NCI-H748 (cell line): ENCODE data around the gene SPDYE6.
"Not testable (repeated sequence)": the region's sequence is repeated elsewhere in the genome, so short reads cannot be mapped to it uniquely, and the experiment has no call there.

Experiments used
- DNase-seq: peaks from one replicate; lab custom pipeline; 2025; ENCODE audit not compliant: unreplicated experiment; lab: John Stamatoyannopoulos, UW

The SPDYE6 gene

DNA sequence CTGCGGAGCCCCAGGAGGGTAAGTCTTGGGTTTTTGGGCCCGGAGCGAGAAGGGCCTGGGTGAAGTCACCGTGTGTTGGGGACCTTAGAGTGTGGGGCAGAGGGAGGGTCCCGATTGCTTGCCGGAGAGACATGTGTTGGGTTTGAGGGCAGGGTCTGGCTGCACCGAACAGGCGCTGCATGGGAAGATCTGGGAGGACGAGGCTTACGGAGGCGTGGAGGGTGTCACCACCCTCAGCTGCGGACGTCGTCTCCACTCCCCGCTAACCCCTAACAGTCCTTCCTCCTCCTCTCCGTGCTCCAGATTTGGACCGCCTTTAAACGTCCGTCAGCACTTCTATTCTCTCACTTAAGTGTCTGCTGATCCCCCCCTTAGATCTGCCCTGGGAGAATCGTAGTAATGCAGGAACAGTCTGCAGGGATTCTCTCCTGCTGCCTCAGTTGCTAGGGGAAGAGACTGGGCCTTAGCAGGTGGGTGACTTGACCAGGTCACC, 8.2 kb upstream of the SPDYE6 start:
- not testable (repeated sequence) for DNase-seq

DNA sequence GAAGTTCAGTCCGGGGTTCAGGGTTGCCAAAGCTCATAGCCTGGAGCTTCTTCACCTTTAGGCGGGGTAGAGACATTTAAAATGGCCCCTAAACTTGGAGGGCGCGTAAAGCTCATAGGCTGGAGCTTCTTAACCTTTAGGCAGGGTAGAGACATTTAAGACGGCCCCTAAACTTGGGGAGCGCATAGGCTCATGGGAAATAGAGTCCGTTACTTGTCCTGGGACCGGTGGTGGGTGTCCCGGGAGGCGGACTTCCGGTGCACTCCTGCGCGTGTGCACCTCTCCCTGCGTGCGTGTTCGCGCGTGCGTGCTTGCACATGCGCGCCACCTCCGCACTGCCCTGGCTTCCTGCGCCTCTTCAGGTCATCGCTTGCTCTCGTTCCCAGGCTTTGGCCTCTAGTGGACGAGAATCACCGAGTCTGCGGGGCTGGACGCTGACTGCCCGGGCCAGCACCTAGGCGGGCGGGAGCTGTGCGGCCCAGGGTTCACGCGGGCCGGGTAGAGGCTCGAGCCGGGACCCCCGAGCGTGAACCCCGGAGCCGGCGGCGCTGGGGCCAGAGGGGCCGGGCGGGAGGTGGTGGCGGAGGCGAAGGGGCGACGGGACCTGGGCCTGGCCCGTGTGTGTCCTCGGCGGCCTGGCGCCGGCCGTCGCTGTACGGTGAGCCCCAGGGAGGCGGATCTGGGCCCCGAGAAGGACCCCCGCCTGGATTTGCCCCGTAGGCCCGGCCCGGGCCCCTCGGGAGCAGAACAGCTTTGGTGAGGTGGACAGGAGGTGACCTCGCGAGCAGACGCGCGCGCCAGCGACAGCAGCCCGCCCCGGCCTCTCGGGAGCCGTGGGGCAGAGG, 7.5 kb upstream of the SPDYE6 start:
- DNase-seq: peak; percentile 98

GRCh38 chr7:102346983-102347382, 9.3 kb downstream of the SPDYE6 start:
- DNase-seq: not testable (repeated sequence)

- not testable (repeated sequence) for DNase-seq
Observed at GRCh38 chr7:102340599-102341368, 15.5 kb downstream of the SPDYE6 start.

DNA sequence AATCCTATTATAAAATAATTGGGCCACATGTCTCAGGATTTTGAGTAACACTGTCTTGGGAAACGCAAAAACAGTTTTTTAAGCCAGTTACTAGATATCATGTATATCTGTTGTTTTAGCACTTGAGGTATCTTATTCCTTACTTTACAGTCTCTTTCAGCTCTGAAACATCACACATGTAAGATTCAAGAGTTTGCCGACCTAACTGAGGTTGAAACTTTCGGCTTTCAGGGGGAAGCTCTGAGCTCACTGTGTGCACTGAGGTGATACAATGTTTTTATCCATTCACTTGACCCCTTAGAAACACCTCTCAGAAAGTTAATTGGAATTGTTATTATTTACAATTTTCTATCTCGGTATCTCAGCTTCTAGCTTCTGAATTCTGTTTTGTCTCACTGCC, 18.8 kb downstream of the SPDYE6 start:
- DNase-seq: not testable (repeated sequence)

DNA sequence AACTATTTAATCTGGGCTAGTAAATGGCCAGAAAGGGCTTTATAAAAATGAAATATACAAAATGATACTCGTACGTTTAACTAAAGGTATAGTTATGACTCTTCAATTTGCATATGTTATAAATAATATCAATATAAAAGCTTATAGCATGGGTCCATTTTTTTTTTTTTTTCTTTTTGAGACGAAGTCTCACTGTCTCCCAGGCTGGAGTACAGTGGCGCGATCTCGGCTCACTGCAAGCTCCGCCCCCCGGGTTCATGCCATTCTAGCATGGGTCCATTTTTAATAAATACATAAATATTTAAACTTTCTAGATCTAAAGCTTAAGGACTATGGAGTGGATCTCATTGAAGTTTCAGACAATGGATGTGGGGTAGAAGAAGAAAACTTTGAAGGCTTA, 19.2 kb downstream of the SPDYE6 start:
- not testable (repeated sequence) for DNase-seq

DNA sequence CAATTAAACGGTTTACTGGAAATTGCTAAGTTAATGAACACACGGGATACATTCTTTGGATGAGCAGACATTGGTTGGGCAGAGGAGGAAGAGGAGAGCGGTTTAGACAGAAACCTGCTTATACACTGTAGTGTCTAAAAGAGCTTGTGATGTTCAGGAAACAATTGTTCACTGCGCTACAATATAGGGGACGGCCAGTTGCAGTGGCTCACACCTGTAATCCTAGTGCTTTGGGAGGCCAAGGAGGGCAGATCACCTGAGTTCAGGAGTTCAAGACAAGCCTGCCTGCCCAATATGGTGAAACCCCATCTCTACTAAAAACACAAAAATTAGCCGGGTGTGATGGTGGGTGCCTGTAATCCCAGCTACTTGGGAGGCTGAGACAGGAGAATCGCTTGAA, 20.7 kb downstream of the SPDYE6 start:
- not testable (repeated sequence) for DNase-seq

DNA sequence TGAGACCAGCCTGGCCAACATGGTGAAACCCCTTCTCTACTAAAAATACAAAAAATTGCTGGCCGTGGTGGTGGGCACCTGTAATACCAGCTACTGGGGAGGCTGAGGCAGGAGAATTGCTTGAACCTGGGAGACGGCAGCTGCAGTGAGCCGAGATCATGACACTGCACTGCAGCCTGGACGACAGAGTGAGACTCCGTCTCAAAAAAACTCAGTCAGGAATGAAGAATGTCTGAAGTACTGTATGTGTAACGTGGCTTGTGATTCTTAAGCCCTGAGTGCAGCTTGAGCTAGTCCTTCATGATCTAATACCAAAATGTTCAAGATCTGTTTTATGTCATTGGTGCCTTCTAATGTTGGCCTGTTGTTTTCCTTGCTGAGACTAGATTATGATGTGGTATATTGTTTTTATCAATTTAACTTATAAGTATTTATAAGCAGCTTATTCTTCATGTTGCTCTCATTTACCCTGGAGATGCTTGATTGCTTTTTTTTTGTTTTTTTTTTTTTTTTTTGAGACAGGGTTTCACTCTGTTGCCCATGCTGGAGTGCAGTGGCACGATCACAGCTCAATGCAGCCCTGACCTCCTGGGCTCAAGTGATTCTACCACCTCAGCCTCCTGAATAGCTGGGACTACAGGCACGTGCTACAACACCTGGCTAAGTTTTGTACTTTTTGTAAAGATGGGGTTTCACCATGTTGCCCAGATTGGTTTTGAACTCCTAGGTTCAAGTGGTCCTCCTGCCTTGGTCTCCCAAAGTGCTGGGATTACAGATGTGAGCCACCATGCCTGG, 25.4 kb downstream of the SPDYE6 start:
- not testable (repeated sequence) for DNase-seq

- not testable (repeated sequence) for DNase-seq
Observed at GRCh38 chr7:102329366-102329765, 26.9 kb downstream of the SPDYE6 start.

DNA sequence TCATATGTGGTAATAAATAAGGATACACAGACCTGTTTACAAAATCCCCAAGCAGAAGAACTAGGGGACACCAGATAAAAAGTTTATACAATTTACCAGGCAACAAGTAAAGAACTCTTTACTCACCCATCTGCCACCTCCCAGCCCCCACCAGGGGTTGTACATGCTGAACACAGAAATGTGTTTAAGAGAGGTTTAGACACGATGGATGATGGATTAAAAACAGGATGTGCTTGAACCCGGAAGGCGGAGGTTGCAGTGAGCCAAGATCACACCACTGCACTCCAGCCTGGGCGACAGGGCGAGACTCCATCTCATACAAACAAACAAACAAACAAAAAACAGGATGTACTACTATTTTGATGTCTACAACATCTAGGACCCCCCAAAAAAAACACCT, 27.4 kb downstream of the SPDYE6 start:
- not testable (repeated sequence) for DNase-seq

DNA sequence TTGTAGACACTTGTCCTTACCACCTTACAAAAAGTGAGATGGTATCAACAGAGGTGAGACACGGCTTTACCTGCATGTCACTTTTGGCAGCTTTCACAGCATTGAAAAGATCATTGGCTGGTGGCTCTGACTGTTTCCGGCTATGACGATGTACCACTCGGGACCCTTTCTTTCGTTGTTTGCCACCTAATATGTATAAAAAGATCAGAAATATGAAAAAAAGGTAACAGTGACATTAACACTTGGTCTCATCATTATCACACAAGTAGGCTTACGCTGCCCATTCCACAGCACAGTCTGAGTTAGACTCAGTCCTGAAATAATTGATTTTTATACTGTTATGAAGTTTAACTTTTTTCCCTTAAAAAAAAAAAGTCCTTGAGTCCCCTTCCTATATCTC, 29.1 kb downstream of the SPDYE6 start:
- DNase-seq: not testable (repeated sequence)

DNA sequence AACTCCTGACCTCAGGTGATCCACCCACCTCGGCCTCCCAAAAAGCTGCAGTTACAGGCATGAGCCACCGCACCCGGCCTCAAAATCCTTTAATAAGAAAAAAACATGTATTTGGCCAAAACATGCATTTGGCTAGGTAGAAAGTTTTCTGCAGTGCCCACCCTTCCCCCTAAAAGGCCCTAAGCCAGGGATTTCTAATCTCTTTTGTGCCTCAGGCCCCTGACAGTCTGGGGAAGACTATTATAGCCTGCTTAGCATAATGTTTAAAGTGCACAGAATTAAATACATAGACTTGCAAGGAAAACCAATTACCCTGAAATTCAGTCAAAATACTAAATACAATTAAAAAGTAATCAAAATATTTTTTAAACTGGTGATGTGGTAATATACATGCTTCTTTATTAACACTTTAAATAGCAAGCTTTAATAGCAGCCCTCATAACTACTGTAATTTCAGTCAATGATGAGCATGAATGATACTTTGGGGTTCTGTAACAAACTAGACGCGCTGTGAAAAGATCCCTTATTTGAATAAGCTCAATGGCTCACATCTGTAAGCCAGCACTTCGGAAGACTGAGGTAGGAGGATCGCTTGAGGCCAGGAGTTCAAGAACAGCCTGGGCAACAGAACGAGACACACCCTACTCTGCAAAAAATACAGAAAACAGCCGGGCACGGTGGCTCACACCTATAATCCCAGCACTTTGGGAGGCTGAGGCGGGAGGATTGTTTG, 29.9 kb downstream of the SPDYE6 start:
- DNase-seq: no peak

DNA sequence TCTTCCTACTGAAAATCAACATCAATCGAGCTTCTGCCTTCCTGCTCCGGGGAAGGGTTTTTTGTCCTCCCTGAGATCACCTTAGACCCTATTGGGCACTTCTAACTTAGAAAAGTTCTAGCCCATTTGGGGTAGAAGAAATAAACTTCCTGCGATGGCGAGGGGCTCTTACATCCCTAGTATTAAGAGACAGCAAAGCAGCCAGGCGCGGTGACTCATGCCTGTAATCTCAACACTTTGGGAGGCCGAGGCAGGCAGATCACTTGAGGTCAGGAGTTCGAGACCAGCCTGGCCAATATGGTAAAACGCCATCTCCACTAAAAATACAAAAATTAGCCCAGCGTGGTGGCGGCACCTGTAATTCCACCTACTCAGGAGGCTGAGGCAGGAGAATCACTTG, 31.1 kb downstream of the SPDYE6 start:
- not testable (repeated sequence) for DNase-seq

DNA sequence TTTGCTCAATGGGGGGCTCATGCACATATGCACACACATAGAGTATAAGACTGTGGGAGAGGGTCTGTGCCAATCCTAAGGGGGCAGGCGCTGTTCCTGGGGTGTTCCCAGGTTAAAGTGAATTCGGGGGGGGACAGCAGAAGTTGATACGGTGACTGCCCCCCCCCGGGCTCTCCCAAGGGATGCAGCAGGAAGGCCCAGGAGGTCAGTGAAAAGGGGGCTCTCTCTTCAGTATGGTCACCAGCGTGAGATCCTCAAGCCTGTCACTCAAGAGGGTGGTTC, 32.4 kb downstream of the SPDYE6 start:
- DNase-seq: no peak

DNA sequence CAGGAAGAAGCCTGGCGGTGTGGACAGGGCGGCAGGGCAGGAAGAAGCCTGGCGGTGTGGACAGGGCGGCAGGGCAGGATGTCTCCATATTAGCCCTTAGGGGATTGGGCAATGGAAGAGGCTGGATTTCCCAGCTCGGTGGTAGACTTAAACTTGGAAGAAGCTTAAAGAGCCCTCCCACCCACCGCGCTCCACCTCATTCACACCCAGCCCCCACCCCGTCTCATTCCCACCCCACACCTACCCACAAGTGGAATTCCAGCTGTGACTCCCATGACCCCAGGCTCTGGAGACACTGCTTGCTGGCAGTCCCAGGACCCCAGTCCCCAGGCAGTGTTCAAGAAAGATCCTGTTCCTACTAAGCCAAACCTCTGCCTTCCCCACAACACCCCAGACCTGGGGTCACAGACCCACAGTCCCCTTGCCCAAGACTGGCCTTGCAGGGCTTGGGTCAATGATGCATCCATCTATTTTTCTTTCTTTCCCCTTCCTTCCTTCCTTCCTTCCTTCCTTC, 34.0 kb downstream of the SPDYE6 start:
- no peak for DNase-seq

DNA sequence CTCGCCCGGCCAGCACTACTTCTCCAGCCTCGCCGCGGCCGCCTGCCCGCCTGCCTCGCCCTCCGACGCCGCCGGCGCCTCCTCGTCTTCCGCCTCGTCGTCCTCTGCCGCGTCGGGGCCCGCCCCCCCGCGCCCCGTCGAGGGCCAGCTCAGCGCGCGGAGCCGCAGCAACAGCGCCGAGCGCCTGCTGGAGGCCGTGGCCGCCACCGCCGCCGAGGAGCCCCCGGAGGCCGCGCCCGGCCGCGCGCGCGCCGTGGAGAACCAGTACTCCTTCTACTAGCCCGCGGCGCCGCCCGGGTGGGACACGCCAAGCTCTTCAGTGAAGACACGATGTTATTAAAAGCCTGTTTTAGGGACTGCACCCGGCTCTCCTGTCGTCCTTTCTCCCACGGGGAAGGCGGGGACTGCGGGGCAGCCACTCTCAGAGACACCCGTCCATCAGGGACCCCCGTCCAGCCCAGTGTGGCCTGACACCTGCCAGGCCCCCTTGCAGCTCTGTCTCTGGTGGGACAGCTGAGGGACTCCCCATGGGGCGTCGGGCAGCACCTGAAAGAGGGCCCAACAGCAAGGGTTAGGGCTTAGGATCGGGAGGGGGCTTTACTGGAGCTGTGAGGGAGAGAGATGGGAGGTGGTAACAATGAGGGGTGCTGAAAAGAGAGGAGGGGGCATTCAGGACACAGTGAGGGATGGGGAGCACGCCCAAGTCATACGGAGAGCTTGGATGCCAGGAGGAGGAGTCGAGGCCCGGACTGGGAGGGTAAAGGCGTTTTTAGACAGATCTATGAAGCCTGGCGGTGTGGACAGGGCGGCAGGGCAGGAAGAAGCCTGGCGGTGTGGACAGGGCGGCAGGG, 34.7 kb downstream of the SPDYE6 start:
- peak; percentile 72 for DNase-seq

GRCh38 chr7:102320601-102321350, 35.5 kb downstream of the SPDYE6 start:
- DNase-seq: no peak

DNA sequence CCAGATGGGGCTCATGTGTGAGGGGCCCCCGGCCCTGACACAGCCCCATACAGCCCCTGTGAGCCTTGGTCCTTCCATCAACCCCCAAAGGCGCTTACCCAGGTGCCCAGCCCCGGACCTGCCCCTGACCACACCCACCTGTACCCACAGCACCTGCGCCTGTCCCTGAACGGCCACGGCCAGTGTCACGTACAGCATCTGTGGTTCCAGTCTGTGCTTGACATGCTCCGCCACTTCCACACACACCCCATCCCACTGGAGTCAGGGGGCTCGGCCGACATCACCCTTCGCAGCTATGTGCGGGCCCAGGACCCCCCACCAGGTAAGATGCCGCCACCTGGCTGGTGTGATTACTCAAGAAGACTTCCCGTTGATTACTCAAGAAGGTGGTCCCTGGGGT, 36.1 kb downstream of the SPDYE6 start:
- no peak for DNase-seq

DNA sequence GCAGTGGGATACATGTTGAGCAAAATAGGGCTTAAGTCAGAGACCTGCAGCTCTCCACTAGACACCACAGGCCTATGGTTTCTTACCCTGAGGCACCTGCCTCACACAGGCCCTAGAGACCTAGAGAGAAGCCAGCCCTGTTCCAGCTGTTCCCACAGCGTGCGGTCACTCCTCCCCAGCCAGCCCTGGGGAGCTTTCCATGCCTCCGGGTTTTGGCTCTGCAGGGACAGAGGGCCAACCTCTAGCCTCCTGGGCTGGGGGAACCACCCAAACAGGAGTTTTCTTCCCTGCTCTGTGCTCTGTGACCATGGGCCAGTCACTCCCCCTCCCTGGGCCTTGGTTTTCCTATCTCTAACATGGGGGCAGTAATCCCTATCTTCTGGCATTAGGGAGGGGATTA, 36.6 kb downstream of the SPDYE6 start:
- DNase-seq: no peak
